Measurements from ENCODE around the gene PNMA8C. TPM values are rescaled to one million over a fixed set of nuclear protein-coding genes. Genes with fewer than 3 reads are reported as not detected.

Gene PNMA8C
- total and polyA plus RNA-seq, 5 donors = 0.05 to 0.31 (median 0.24) TPM

DNA sequence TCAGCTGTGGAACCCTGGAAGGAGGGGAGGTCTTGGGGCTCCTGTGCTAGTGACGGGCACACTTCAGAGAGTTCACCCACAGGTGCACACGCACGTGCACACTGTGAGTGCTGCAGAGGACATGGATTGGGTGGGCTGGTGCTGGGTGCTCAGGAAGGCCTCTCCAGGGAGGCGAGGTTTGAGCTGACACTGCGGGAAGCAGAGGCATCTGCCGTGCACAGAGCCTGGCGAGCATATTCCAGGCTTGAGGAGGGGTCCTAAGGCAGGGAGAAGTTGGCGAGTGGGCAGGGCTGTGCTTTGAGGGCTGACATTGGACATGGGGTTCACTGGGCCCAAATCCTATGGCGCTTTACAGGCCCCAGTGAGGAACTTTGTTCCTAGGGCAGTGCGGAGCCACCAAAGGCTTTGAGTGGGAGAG lies 41.0 kb downstream of the PNMA8C start:
- Histone ChIP-seq H3K4me1 (ENCODE audit: control insufficient read depth, insufficient read depth, low read length) (no peaks in the 10 kb centered on the region), H3K27me3 (ENCODE audit: control insufficient read depth, insufficient read depth) (no peaks in the 10 kb centered on the region), H3K9me3 (ENCODE audit: control insufficient read depth, low read length) (no peaks in the 10 kb centered on the region), H3K4me3 (ENCODE audit: low read length) (no peak overlapping the region), H3K27ac (ENCODE audit: low read length) (no peak overlapping the region)
- DNase-seq (peak in 2 of 3 donors; percentile 4 to 42), ATAC-seq (no peak)
- WGBS = 92% methylated on average over 10 of the region's 10 CpGs
- intact Hi-C loops (cut with DNase I) = no loop called here

DNA sequence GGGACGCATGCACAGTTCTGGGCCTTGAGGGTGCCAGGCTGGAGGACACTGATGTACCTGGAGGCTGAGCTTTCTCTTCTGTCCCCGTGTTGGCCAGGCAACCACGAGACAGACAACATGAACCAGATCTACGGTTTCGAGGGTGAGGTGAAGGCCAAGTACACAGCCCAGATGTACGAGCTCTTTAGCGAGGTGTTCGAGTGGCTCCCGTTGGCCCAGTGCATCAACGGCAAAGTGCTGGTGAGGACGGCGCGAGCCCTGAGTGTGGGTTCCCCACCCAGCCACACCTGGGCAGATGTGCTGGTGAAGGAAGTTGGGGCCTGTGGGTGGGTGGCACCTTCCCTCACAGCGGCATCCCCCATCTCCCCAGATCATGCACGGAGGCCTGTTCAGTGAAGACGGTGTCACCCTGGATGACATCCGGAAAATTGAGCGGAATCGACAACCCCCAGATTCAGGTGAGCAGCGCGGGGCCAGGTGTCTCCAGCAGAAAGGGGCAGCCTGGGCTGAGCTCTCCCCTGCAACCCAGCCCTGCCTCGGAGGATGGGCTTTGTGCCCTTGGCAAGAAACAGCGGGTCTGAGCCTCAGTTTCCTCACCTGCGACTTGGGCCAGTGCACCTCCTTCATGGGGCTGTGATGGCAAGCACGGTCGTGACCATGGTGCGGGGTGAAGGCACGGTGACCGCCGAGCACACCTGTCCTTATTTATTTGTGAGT lies 41.6 kb downstream of the PNMA8C start:
- WGBS = 94% methylated on average over 30 of the region's 30 CpGs
- Histone ChIP-seq H3K27me3 (ENCODE audit: control insufficient read depth, insufficient read depth) (no peaks in the 10 kb centered on the region), H3K9me3 (ENCODE audit: control insufficient read depth, low read length) (no peaks in the 10 kb centered on the region), H3K4me1 (ENCODE audit: control insufficient read depth, insufficient read depth, low read length) (no peaks in the 10 kb centered on the region), H3K27ac (ENCODE audit: low read length) (no peak overlapping the region), H3K4me3 (ENCODE audit: low read length) (no peak overlapping the region)
- intact Hi-C loops (cut with DNase I) = no loop called here
- no peak for ATAC-seq
- peak in 2 of 3 donors; percentile 13 to 23 for DNase-seq

DNA sequence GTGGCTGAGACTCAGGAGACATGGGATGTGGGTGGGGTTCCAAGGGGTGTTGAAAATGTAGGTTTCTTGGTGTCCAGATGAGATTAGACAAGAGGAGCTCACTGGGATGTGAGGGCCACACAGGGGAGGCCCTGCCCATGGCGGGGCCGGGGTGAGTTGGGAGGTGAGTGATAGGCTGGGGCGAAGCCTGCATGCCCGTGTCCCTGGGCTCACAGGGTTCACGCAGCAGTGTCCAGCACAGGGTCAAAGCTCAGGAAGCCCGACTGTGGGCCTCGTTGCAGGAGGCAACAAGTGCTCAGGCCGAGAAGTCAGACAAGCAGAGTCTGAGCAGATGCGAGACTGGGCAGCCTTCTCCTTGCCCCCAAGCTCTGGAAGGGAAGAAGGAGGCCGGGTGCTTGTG lies 42.6 kb downstream of the PNMA8C start:
- Histone ChIP-seq H3K4me1 (ENCODE audit: control insufficient read depth, insufficient read depth, low read length) (no peaks in the 10 kb centered on the region), H3K27me3 (ENCODE audit: control insufficient read depth, insufficient read depth) (no peaks in the 10 kb centered on the region), H3K4me3 (ENCODE audit: low read length) (no peak overlapping the region), H3K27ac (ENCODE audit: low read length) (no peak overlapping the region), H3K9me3 (ENCODE audit: control insufficient read depth, low read length) (no peaks in the 10 kb centered on the region)
- intact Hi-C loops (cut with DNase I) = no loop called here
- no peak for DNase-seq
- WGBS = 95% methylated on average over 10 of the region's 10 CpGs
- ATAC-seq = no peak

DNA sequence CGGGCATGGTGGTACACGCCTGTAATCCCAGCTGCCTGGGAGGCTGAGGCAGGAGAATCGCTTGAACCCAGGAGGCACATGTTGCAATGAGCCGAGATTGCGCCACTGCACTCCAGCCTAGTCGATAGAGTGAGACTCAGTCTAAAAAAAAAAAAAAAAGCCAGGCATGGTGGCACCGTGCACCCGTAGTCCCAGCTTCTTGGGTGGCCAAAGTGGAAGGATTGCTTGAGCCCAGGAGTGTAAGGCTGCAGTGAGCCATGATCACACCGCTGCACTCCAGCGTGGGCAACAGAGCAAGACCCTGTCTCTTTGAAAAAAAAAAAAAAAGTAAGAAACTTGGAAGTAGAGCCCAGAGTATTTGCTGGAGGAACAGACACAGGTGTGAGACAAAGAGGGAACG lies 43.1 kb downstream of the PNMA8C start:
- Histone ChIP-seq H3K27ac (ENCODE audit: low read length) (no peak overlapping the region), H3K27me3 (ENCODE audit: control insufficient read depth, insufficient read depth) (no peaks in the 10 kb centered on the region), H3K4me1 (ENCODE audit: control insufficient read depth, insufficient read depth, low read length) (no peaks in the 10 kb centered on the region), H3K9me3 (ENCODE audit: control insufficient read depth, low read length) (no peaks in the 10 kb centered on the region), H3K4me3 (ENCODE audit: low read length) (no peak overlapping the region)
- DNase-seq (peak in 2 of 3 donors; percentile 10 to 42), ATAC-seq (no peak)
- 90% methylated on average over 11 of the region's 11 CpGs for WGBS
- intact Hi-C loops (cut with DNase I) = no loop called here

DNA sequence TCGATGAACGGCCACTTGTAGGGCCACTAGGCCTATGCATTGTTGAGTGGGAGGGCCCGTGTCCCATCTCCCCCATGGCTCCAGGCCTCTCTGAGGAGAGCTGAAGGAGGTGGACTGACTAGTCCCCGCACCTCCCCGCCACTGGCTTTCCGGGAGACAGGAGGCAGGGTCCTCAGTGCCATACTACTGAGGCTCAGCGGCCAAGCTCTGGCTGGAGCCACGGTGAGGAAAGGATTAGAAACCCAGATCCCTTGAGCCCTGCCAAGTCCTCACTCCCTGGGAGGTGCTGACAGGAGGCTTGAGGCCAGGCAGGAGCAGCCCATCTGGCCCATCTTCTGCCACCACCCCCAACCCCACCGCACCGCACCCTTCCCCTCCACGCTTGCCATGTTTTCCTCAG lies 44.3 kb downstream of the PNMA8C start:
- no peak overlapping the region for H3K27ac ChIP-seq (ENCODE audit: low read length)
- 71% methylated on average over 11 of the region's 11 CpGs for WGBS
- no peaks in the 10 kb centered on the region for H3K9me3 ChIP-seq (ENCODE audit: control insufficient read depth, low read length)
- H3K4me3 ChIP-seq (ENCODE audit: low read length) = no peak overlapping the region
- peak in 1 of 2 donors; percentile 46 for ATAC-seq
- no peaks in the 10 kb centered on the region for H3K4me1 ChIP-seq (ENCODE audit: control insufficient read depth, insufficient read depth, low read length)
- intact Hi-C loops (cut with DNase I) = no loop called here
- no peaks in the 10 kb centered on the region for H3K27me3 ChIP-seq (ENCODE audit: control insufficient read depth, insufficient read depth)
- peak in 2 of 3 donors; percentile 53 to 60 for DNase-seq

DNA sequence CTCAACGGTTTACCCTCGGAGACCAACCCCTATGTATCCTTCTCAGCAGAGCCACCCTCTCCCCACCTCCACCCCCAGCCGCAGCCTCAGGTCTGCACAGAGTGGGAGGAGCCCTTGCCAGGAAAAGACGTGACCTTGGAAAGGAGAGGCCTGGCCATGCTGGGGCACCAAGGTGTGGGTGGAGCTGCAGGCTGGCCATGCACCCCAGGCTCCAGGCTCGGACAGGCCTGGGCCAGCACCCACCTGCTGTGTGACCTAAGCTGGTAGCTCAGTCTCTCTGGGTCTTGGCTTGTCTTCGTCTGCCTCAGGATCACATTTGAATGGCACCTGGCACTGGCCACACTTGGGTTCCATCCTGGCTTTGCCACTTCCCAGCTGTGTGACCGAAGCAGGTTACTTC lies 44.9 kb downstream of the PNMA8C start:
- ATAC-seq = peak; percentile 10 to 22
- 85% methylated on average over 7 of the region's 7 CpGs for WGBS
- H3K4me1 ChIP-seq (ENCODE audit: control insufficient read depth, insufficient read depth, low read length) = no peaks in the 10 kb centered on the region
- DNase-seq = peak in 2 of 3 donors; percentile 30 to 65
- intact Hi-C loops (cut with DNase I) = no loop called here
- H3K9me3 ChIP-seq (ENCODE audit: control insufficient read depth, low read length) = no peaks in the 10 kb centered on the region
- no peak overlapping the region for H3K4me3 ChIP-seq (ENCODE audit: low read length)
- H3K27ac ChIP-seq (ENCODE audit: low read length) = no peak overlapping the region
- H3K27me3 ChIP-seq (ENCODE audit: control insufficient read depth, insufficient read depth) = no peaks in the 10 kb centered on the region

DNA sequence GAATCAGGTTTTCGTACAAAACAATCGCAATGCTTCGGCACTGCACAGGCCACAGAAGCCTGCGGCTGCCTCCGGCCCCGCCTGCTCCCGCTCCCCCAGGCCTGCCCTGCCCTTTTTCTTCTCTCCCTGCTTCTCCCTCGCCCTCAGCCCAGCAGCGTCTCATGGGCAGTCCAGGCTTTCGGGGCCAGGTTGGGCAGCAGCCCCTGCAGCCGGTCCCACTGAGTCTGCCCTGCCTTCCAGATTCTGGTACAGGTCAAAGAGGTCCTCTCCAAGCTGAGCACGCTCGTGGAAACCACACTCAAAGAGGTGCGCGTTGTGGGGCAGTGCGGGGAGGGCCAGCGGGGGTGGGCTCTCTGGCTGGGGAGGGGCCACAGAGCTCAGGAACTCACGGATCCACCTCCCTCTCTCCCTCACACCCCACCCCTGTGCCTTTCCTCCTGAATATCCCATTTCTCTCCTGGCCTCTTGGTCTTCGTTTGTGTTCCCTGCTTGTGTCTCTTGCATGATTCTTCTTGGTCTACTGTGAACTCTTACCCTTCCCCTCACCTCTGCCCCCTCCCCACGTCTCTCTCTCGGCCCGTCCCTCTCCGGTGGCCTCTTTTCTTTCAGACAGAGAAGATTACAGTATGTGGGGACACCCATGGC lies 45.4 kb downstream of the PNMA8C start:
- no peaks in the 10 kb centered on the region for H3K4me1 ChIP-seq (ENCODE audit: control insufficient read depth, insufficient read depth, low read length)
- WGBS = 82% methylated on average over 23 of the region's 23 CpGs
- peak in 1 of 3 donors; percentile 7 for DNase-seq

DNA sequence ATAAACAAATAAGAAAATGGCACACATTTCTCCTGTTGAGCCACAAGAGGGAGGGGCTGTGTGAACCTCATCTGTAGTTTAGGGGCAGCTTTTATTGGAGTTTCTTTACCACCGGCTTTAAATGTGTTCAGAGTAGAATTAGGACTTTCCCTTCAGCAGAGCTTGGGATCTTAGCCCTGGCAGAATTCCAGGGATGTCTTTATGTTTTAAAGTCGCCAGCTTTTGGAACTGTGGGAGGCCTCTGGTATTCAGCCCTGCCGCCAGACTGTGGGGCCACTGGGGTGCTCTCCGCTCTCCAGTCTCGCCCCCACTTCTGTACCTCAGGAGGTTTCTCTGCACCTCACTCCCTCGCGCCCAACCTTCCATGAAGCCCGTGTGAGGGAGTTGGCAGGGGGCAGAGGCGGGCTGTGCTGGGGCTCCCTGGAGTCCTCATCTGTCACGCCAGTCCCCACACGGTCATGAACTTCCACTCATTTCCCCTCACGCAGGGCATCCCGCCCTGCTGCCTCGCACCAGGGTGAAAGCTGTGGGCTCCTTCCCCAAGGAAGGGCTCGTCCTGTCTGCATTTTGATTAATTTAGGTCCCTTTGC lies 46.9 kb downstream of the PNMA8C start:
- Histone ChIP-seq H3K4me1 (ENCODE audit: control insufficient read depth, insufficient read depth, low read length) (peaks cover 3% of the 10 kb centered on the region), H3K27ac (ENCODE audit: low read length) (no peak overlapping the region), H3K27me3 (ENCODE audit: control insufficient read depth, insufficient read depth) (no peaks in the 10 kb centered on the region), H3K9me3 (ENCODE audit: control insufficient read depth, low read length) (no peaks in the 10 kb centered on the region), H3K4me3 (ENCODE audit: low read length) (no peak overlapping the region)
- DNase-seq (peak in 2 of 3 donors; percentile 12 to 36), ATAC-seq (peak in 1 of 2 donors; percentile 13)
- WGBS = 86% methylated on average over 15 of the region's 15 CpGs
- intact Hi-C loops (cut with DNase I) = no loop called here

More for the DNA sequence above, 45.4 kb downstream of the PNMA8C start:
- no peak for ATAC-seq
- H3K27me3 ChIP-seq (ENCODE audit: control insufficient read depth, insufficient read depth) = no peaks in the 10 kb centered on the region
- no peaks in the 10 kb centered on the region for H3K9me3 ChIP-seq (ENCODE audit: control insufficient read depth, low read length)
- H3K27ac ChIP-seq (ENCODE audit: low read length) = no peak overlapping the region
- H3K4me3 ChIP-seq (ENCODE audit: low read length) = no peak overlapping the region
- intact Hi-C loops (cut with DNase I) = no loop called here

DNA sequence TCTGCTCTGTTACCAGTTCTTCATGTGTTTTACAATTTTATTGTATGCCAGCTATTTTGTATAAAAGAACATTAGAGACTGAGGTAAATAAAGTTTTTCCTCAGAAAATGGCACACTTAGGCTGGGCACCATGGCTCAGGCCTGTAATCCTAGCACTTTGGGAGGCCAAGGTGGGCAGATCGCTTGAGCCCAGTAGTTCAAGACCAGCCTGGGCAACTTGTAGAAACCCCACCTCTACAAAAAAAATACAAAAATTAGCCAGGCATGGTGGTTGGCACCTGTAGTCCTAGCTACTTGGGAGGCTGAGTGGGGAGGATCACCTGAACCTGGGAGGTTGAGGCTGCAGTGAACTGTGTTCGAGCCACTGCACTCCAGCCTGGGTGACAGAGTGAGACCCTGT lies 47.4 kb downstream of the PNMA8C start:
- intact Hi-C loops (cut with DNase I) = no loop called here
- Histone ChIP-seq H3K4me3 (ENCODE audit: low read length) (no peak overlapping the region), H3K27ac (ENCODE audit: low read length) (no peak overlapping the region), H3K9me3 (ENCODE audit: control insufficient read depth, low read length) (no peaks in the 10 kb centered on the region), H3K4me1 (ENCODE audit: control insufficient read depth, insufficient read depth, low read length) (peaks cover 3% of the 10 kb centered on the region), H3K27me3 (ENCODE audit: control insufficient read depth, insufficient read depth) (no peaks in the 10 kb centered on the region)
- ATAC-seq (no peak), DNase-seq (no peak)
- 100% methylated on average over 2 of the region's 2 CpGs for WGBS

DNA sequence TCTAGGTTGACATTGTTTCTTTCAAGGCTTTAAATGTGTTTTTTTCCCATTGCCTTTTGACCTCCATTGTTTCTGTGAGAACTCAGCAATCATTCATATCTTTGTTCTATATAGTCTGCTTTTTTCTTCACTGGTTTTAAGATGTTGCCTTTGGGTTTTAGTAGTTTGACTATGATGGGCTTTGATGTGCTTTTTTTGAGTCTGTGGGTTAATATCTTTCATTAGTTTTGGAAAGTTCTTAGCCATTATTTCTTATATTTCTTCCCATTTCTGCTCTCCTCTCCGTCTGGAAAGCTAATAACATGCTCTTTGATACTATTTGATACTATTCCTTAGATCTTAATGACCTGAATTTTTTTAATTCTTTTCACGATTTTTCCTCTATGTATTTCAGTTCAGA lies 48.0 kb downstream of the PNMA8C start:
- intact Hi-C loops (cut with DNase I) = no loop called here
- Histone ChIP-seq H3K9me3 (ENCODE audit: control insufficient read depth, low read length) (no peaks in the 10 kb centered on the region), H3K4me3 (ENCODE audit: low read length) (no peak overlapping the region), H3K4me1 (ENCODE audit: control insufficient read depth, insufficient read depth, low read length) (peaks cover 3% of the 10 kb centered on the region), H3K27ac (ENCODE audit: low read length) (no peak overlapping the region), H3K27me3 (ENCODE audit: control insufficient read depth, insufficient read depth) (no peaks in the 10 kb centered on the region)
- ATAC-seq (no peak), DNase-seq (no peak)
- 95% methylated on average over 2 of the region's 2 CpGs for WGBS

DNA sequence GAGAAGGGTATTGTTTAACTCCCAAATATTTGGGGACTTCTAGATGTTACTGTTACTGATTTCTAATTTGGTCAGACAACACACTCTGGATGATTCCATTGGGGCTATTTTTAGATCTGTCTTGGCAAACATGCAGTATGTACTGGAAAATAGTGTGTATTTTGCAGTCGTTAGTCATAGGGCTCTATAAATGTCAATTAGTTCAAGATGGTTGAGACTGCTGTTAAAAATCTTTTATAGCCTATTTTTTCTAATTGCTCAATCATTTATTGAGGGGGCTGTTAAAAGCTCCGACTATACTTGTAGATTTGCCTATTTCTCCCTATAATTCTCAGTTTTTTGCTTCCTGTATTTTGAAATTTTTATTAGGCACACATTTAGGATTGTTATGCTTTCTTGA lies 50.5 kb downstream of the PNMA8C start:
- intact Hi-C loops (cut with DNase I) = no loop called here
- Histone ChIP-seq H3K27ac (ENCODE audit: low read length) (no peak overlapping the region), H3K4me3 (ENCODE audit: low read length) (no peak overlapping the region), H3K9me3 (ENCODE audit: control insufficient read depth, low read length) (no peaks in the 10 kb centered on the region), H3K27me3 (ENCODE audit: control insufficient read depth, insufficient read depth) (no peaks in the 10 kb centered on the region), H3K4me1 (ENCODE audit: control insufficient read depth, insufficient read depth, low read length) (peaks cover 3% of the 10 kb centered on the region)
- peak; percentile 30 to 39 for ATAC-seq
- 29% methylated on average over 2 of the region's 2 CpGs for WGBS
- DNase-seq = no peak
